HG03442 (cell line): Measurements from ENCODE around the gene OBSCN.

Source experiments
- ATAC-seq: cut with Tn5 transposase; IDR thresholded peaks from one replicate; pipeline ENCODE4 v1.9.1; 2021; ENCODE audit warnings: mild to moderate bottlenecking, moderate library complexity; ENCODE audit not compliant: unreplicated experiment

OBSCN gene

DNA sequence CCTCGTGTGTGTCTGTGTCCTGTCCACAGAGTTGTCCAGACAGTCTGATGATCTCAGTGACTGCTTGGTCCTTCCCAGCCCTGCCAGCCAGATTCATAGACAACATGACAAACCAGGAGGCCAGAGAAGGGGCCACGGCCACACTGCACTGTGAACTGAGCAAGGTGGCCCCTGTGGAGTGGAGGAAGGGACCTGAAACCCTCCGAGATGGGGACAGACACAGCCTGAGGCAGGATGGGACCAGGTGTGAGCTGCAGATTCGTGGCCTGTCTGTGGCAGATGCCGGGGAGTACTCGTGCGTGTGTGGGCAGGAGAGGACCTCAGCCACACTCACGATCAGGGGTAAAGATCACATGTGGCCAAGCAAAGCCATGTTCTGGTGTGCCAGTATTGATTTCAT, 96.4 kb downstream of the OBSCN start:
- no peak for ATAC-seq

DNA sequence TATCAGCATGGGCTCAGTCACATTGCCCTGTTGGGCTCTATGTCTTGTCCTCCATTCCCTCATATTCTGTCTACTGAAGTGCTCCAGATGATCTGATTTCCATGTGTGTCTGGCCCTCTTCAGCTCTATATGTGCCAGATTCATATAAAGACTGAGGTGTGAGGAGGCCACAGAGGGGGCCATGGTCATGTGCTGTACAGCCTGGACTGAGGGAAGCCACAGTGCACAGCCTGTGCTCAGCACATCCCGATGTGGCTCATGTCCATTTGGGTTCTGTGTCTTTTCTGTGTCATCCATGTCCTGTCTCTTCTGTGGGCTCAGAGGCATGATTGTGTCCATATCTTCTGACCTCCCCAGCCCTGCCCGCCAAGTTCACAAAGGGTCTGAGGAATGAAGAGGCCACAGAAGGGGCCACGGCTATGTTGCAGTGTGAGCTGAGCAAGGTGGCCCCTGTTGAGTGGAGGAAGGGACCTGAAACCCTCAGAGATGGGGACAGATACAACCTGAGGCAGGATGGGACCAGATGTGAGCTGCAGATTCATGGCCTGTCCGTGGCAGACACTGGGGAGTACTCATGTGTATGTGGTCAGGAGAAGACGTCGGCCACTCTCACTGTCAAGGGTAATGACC, 97.0 kb downstream of the OBSCN start:
- no peak for ATAC-seq

DNA sequence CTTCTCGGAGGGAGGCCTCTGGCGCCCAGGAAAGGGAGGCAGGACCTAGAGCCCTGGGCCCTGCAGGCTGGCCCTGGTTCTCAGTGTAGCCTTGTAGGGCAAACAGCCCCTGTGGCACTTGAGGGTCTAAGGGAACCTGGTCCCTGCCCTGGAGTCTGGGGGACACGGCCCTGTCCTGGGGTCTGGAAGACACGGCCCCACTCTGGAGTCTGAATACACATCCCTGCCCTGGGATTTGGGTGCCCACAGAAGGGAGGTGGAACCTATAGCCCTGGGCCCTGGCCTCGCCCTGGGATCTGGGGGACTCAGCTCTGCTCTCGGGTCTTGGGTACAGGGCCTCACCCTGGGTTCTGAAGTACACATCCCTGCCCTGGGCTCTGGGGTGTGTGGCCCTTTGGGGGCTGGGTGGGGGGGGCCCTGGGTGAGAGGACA, 97.9 kb downstream of the OBSCN start:
- no peak for ATAC-seq

DNA sequence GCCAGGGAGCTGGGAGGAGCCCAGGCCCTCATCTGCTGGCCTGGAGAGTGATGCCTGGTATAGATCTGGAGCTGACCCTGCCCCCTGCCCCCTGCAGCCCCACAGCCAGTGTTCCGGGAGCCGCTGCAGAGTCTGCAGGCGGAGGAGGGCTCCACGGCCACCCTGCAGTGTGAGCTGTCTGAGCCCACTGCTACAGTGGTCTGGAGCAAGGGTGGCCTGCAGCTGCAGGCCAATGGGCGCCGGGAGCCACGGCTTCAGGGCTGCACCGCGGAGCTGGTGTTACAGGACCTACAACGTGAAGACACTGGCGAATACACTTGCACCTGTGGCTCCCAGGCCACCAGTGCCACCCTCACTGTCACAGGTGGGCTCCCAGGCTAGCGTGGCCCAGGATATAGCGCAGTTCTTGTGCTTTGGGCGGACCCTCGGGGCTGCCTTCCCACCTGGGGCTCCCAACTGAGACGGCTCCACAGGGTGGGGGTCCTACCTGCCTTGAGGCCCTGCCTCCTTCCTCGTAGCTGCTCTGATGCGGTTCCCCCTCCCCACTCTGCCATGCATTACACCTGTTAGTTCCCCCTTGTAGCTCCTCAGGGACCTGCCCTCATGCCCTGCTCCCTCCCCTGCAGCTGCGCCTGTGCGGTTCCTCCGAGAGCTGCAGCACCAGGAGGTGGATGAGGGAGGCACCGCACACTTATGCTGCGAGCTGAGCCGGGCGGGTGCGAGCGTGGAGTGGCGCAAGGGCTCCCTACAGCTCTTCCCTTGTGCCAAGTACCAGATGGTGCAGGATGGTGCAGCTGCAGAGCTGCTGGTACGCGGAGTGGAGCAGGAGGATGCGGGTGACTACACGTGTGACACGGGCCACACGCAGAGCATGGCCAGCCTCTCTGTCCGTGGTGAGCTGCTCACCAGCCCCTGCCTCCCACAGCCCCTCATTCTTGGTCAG, 98.7 kb downstream of the OBSCN start:
- no peak for ATAC-seq

DNA sequence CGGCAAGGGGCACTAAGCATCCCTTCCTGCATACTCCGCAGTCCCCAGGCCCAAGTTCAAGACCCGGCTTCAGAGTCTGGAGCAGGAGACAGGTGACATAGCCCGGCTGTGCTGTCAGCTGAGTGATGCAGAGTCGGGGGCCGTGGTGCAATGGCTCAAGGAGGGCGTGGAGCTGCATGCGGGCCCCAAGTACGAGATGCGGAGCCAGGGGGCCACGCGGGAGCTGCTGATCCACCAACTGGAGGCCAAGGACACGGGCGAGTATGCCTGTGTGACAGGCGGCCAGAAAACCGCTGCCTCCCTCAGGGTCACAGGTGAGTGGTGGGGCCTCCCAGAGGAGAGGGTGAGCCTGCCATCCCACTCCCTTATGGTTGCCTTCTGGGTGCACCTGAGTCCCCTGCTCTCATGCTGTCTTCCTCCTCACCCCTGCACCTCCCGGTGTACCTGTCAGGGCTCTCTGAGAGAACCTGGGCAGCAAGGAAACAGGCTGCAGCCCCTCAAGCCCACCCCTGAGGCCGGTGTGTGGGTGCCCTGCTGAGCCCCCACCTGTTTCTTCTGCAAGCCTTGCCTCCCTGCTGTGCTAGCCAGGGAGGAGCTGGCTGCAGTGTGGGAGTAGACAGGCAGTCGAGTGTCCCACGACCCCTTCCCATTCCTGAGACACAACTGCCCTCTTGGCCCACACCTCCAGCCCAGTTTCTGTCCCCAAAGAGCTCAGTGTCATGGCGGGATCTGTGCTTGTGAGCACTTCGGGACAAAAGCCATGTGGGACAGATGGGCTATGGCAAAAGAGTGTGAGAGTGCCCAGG, 99.6 kb downstream of the OBSCN start:
- no peak for ATAC-seq

DNA sequence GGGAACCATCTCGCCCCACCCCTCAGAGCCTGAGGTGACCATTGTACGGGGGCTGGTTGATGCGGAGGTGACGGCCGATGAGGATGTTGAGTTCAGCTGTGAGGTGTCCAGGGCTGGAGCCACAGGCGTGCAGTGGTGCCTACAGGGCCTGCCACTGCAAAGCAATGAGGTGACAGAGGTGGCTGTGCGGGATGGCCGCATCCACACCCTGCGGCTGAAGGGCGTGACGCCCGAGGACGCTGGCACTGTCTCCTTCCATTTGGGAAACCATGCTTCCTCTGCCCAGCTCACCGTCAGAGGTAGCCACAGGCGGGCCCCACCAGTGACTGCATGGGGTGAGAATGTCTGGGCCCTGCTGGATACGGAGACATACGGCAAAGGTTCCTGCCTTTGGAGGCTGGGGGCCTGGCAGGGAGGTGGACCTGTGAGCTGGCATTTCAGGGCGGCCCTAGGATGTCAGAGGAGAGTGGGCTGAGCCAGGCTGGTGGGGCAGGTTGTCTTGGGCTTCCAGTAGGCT, 100.3 kb downstream of the OBSCN start:
- no peak for ATAC-seq

DNA sequence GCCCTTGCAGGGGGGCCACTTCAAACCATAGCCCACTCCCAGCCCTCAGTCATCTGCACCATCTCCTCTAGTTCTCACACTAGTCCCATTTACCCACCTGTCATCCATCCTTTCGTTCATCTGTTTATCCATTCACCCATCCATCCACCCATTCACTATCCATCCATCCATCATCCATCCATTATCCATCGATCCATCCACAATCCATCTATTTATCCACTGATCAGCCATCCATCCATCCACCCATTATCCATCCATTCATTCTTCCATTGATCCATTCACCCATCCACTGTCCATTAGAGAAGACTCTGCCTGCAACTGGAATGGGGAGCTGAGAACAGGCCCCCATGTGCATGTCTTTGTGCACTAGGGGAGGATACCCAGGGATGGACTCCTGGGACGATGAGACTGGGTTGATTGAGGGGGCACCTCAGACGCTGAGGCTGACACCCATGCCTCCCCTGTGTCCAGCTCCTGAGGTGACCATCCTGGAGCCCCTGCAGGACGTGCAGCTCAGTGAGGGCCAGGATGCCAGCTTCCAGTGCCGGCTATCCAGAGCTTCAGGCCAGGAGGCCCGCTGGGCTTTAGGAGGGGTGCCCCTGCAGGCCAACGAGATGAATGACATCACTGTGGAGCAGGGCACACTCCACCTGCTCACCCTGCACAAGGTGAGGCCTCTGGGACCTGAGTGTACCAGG, 100.9 kb downstream of the OBSCN start:
- ATAC-seq, result no peak

DNA sequence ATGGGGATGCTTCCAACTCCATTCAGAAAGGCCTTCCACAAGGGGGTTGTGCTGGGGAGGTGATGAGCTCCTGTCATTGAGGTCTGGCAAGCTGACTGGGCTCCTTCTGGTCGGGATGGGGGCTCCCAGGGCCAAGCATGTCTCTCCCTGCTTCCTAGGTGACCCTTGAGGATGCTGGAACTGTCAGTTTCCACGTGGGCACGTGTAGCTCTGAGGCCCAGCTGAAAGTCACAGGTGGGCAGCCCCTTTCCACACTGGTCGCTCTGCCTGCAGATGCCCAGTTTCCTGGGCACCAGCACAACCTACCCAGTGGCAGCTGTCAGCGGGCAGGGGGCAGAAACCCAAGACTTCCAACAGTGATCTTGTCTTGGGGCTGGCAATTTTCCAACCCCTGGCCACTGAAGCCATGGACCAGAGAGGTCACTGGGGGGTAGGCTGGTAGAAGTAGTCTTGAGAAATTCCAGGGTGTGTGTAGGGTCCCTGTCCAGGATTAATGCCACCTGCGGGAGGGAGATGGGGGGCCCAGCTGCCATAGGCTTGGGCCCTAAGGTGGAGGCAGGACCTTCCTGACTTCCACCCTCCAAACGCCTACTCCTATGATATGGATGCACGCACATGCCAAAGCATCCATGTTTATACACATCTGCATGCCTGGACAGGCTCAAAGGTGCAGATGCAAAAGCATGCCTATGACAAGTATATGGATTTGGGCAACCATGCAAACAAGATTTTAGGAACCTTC, 101.7 kb downstream of the OBSCN start:
- no peak for ATAC-seq

DNA sequence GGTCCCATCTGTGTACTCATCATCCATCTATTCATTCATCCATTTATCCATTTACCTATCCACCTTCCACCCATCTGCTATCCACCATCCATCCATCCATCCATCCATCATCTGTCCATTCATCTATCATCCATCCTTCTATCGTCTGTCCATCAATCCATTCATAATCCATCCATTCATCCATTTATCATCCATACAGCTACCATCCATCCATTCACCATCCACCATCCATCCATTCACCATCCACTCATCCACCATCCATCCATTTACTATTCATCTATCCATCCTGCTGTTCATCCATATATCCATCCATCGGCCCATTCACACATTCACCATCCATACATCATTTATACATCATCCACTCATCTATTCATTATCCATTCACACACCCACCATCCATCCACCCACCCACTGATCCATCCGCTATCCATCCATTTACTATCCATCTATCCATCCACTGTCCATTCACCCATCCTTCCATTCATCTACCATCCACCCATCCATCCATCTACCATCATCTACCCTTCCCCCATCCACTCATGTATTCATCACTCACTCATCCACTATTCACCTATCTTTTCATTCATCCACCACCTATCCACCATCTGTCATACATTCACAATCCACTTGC, 102.4 kb downstream of the OBSCN start:
- ATAC-seq, result no peak

DNA sequence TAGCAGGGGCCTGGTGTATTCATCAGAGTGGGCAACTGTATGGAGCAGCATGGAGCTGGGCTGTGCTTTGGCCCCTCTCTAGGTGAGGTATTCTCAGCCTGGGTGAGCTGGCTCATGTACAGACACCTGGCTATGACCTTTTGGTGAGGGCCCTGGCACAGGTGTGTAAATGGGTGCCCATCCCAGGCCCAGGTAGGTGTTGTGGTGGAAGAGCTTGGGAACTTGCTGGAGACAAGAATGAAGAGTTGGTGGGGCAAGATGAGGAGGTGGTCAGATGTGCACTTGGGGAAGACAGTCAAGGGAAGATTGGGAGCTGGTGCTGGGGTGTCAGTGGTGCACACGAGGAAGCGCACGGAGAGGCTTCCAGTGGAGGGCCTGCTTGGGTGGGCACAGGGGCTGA, 103.2 kb downstream of the OBSCN start:
- ATAC-seq, result no peak

DNA sequence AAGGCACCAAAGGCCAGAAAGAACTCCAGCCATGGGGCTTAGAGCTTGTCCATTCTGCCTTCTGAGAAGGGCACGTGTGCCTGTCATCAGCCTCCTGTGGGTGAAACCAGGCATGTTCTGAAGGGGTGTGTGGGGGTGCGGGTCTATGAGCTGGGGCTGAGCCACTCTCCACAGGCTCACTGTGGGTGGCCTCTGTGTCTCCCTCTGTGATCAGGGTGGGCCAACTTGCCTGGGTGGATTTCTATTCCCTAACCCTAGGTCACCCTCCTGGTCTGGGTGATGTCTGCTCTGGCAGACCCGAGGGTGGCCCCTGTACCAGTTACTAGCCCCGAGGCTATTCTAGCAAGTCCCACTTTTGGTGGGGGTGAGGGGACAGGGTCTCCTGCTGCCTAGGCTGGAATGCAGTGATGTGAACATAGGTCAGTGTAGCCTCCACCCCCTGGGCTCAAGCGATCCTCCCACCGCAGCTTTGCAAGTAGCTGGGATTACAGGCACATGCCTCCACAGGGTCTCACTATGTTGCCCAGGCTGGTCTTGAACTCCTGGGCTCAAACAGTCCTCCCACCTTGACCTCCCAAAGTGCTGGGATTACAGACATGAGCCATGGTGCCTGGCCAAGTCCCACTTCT, 104.4 kb downstream of the OBSCN start:
- no peak for ATAC-seq

DNA sequence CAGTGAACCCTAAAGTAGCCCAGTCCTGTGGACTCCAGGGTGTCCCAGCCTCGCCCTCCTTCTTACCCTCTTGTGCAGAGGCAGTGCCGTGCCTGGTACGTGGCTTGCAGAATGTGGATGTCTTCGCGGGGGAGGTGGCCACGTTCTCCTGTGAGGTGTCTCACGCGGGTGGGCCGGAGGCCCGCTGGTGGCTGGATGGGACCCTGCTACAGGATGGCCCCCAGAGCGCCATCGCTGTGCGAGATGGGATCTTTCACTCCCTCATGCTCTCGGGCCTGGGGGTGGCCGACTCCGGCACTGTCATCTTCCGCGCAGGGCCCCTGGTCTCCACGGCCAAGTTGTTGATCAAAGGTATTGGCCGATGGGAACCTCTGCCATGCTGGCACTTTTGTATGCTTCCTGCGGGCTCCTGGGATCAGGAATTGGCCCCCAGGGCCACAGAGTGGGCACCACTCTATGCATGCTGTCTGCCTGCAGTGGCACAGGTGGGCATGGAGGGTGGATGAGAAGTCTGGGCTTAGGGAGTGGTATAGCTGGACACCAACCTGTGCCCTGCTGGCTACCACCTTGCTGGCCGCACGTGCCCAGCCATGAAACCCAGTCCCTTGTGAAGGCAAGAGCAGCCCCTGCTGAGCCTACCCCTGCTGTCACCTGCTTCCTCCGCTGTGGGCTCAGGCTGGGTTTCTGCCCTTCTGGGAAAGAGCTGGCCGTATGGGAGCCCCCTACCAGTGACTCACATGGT, 105.9 kb downstream of the OBSCN start:
- no peak for ATAC-seq

DNA sequence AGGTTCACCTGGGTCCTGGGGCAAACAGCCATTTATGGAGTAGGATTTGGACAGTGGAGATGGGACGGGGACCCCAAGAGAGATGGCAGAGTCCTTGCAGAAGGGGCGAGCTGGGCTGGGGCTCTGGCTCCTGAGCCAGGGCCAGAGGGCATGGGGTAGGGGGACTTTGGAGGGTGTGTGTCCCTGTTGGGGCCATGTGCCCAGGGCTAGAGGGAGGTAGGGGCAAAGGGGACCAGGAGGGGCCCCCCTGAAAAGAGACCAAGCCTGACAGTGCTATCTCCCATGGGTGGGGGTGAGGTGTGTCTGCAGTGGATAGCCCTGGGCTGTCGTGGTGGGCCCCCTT, 106.4 kb downstream of the OBSCN start:
- ATAC-seq, result no peak

DNA sequence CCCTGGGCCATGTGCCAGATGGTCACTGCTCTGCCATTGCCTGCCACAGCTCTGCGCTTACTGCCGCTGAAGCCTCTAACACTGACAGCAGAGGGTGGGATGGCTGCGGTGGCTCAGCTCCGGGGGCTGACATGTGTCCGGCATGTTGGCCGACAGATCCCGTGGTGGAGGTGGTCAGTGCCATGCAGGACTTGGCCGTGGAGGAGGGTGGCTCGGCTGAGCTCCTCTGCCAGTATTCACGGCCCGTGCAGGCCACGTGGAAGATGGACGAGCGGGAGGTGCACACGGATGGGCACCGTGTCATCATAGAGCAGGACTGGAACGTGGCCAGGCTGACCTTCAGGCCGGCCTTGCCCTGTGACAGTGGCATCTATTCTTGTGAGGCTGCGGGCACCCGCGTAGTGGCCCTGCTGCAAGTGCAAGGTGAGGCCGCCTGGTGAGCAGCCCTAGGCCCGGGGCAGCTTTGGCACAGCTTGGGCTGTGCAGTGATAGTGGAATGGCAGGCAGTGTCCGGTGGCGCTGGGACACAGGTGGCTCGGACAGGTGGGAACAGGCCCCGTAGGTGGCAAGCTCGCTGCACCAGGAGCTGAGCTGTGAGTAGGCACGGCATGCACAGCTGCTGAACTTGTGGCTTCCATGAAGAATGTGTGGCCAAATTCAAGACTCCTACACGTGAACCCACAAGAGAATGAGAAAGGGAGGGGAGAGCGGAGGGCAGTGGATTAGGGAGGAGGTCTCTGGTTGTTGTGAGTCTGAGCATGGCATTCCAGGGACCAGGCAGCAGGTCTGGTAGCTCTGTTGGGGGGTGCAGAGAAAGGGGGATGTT, 107.0 kb downstream of the OBSCN start:
- no peak for ATAC-seq

DNA sequence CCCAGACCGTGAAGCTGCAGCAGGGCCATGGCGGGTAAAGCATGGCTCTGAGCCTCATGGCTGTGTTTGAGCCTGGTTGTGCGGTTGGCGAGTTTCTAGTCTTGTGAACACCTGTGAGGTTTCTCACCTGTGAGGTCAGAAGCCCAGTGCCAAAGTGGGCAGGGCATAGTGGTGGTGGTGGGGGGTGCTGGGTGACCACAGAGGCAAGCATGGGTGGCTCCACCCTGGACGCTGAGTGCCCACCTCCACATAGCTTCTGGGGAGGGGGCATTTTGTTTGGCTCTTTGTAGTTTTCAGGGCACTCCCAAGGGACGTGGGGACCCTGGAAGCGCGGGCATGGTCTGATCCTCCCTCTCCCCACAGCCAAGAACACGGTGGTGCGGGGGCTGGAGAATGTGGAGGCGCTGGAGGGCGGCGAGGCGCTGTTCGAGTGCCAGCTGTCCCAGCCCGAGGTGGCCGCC, 107.7 kb downstream of the OBSCN start:
- ATAC-seq, result no peak

DNA sequence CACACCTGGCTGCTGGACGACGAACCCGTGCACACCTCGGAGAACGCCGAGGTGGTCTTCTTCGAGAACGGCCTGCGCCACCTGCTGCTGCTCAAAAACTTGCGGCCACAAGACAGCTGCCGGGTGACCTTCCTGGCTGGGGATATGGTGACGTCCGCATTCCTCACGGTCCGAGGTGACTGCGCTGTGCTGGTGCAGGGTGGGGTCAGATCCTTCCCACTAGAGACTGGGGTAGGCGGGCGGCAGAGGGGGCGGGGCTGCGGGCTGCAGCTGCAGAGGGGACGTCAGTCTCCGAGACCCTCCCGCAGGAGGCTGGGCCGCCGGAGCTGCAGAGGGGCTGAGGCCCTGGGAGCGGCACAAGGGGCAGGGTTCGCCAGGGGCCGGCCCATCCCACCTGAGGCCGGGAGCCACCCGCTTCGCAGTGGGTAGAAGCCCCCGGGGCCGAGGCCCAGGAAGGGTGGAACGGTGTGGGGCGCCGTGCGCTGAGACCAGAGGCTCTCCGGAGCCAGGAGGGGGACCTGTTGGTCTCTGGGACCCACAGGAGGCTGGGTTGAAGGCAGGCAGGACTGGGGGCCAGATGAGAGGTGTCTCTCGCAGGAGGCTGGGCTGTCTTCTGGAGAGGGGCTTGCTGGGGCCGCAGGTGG, 108.2 kb downstream of the OBSCN start:
- ATAC-seq, result no peak
